SU-DHL-6 (cell line): ENCODE measurements around the gene PM20D1.

Experiments used
- H2AFZ ChIP-seq: fragments of 200-600 bp; sonication (generic); 2 replicates; pipeline ENCODE4 v1.6.1; 2014; ENCODE audit warnings: low read depth, mild to moderate bottlenecking, moderate library complexity, mixed read lengths, antibody characterized with exemption, low read length; ENCODE audit not compliant: severe bottlenecking
- H3F3A ChIP-seq: fragments of 200-600 bp; shearing (Covaris generic); 2 replicates; pipeline ENCODE4 v1.6.0; 2016; ENCODE audit warnings: antibody characterized with exemption, mild to moderate bottlenecking; ENCODE audit not compliant: insufficient read depth
- H3K27ac ChIP-seq: fragments of 200-600 bp; sonication (generic); 2 replicates; pipeline ENCODE4 v1.5.1; 2016; ENCODE audit warnings: low read depth, mild to moderate bottlenecking, low read length, moderate library complexity, mixed read lengths
- H3K27me3 ChIP-seq: fragments of 200-600 bp; sonication (generic), shearing (Covaris generic); 2 replicates; pipeline ENCODE4 v1.6.0; 2014; ENCODE audit warnings: mild to moderate bottlenecking, low read length
- H3K36me3 ChIP-seq: fragments of 200-600 bp; sonication (generic); 2 replicates; pipeline ENCODE4 v1.6.1; 2014; ENCODE audit warnings: mild to moderate bottlenecking, low read length, mixed read lengths
- H3K4me2 ChIP-seq: fragments of 300-600, 200-600 bp; shearing (Covaris generic), sonication (generic); 2 replicates; pipeline ENCODE4 v1.6.0; 2014; ENCODE audit warnings: low read length, low read depth, mild to moderate bottlenecking; ENCODE audit not compliant: poor library complexity, severe bottlenecking
- H3K4me3 ChIP-seq: fragments of 200-600 bp; sonication (generic); 2 replicates; pipeline ENCODE4 v1.5.1; 2014; ENCODE audit warnings: antibody characterized with exemption, low read length, mild to moderate bottlenecking, mixed read lengths; ENCODE audit not compliant: insufficient read depth, poor library complexity, severe bottlenecking
- H3K79me2 ChIP-seq: fragments of 200-600 bp; sonication (generic); 2 replicates; pipeline ENCODE4 v1.6.1; 2014; ENCODE audit warnings: mild to moderate bottlenecking, low read length, moderate library complexity; ENCODE audit not compliant: insufficient read depth
- H3K9ac ChIP-seq: fragments of 200-600 bp; sonication (generic); 2 replicates; pipeline ENCODE4 v1.7.0; 2014; ENCODE audit warnings: mild to moderate bottlenecking, low read length
- H3K9me2 ChIP-seq: fragments of 200-600 bp; sonication (generic); replicated peaks from 2 replicates; pipeline ENCODE4 v1.6.1; 2014; ENCODE audit warnings: low read length; ENCODE audit not compliant: insufficient read depth
- H3K9me3 ChIP-seq: fragments of 200-600 bp; sonication (generic); 2 replicates; pipeline ENCODE4 v1.6.1; 2014; ENCODE audit warnings: low read length, mixed read lengths; ENCODE audit not compliant: insufficient read depth
- H4K20me1 ChIP-seq: fragments of 200-600 bp; sonication (generic); 2 replicates; pipeline ENCODE4 v1.6.1; 2014; ENCODE audit warnings: low read depth, mild to moderate bottlenecking, antibody characterized with exemption, low read length, moderate library complexity, mixed read lengths
- CTCF ChIP-seq: fragments of 200-600 bp; sonication (generic); IDR thresholded peaks from one replicate; pipeline ENCODE4 v1.5.1; 2017; ENCODE audit warnings: antibody characterized with exemption, mild to moderate bottlenecking, low read length, moderate library complexity; ENCODE audit not compliant: insufficient read depth, poor library complexity, severe bottlenecking
- EZH2phosphoT487 ChIP-seq: fragments of 200-600 bp; sonication (generic), shearing (Covaris generic); conservative IDR thresholded peaks from 2 replicates; pipeline ENCODE4 v1.6.1; 2018; ENCODE audit warnings: mild to moderate bottlenecking, antibody characterized with exemption, low read length, moderate library complexity, mixed read lengths

PM20D1 gene

GRCh38 chr1:205780335-205780734 is 69.6 kb downstream of the PM20D1 start:
- TF ChIP-seq EZH2phosphoT487, result no peak
- no peak for TF ChIP-seq CTCF
- no peaks in the 10 kb centered on the region for H3F3A ChIP-seq
- no peaks in the 10 kb centered on the region for H3K36me3 ChIP-seq
- no peaks in the 10 kb centered on the region for H3K9me2 ChIP-seq
- no peaks in the 10 kb centered on the region for H4K20me1 ChIP-seq
- H3K4me3 ChIP-seq, result no peak overlapping the region
- H2AFZ ChIP-seq, result no peak overlapping the region
- H3K9ac ChIP-seq, result no peak overlapping the region
- no peaks in the 10 kb centered on the region for H3K9me3 ChIP-seq
- no peak overlapping the region for H3K4me2 ChIP-seq
- no peak overlapping the region for H3K27ac ChIP-seq
- no peaks in the 10 kb centered on the region for H3K79me2 ChIP-seq
- H3K27me3 ChIP-seq, result no peaks in the 10 kb centered on the region
